H1 (cell line): ENCODE results near the gene BAZ2A. TPM values are rescaled to one million over a fixed set of nuclear protein-coding genes. Genes with fewer than 3 reads are reported as not detected.

ENCODE experiments used
- CTCF ChIA-PET: fragments of 300-600 bp; sonication (Branson Sonifier 250); formaldehyde crosslinking; loops from one replicate; lab custom pipeline; 2021; ENCODE audit not compliant: partially characterized antibody; lab: Charles Lee
- POLR2A ChIA-PET: fragments of 300-600 bp; sonication (Branson Sonifier 250); formaldehyde crosslinking; loops from one replicate; lab custom pipeline; 2021; ENCODE audit warnings: inconsistent platforms; ENCODE audit not compliant: partially characterized antibody; lab: Charles Lee
- DNase-seq, 2 experiments: peaks; one replicate each; pipeline versions ENCODE4 v3.0.0 to v3.0.0-alpha.2; 2010 to 2022; ENCODE audit warnings: low spot score in 2 of 2, low read depth in 1 of 2, mixed read lengths in 1 of 2
- FAIRE-seq: peaks from 2 replicates; lab custom pipeline; 2011; peaks lifted over from hg19 to GRCh38; lab: Jason Lieb, UNC
- H2AFZ ChIP-seq: 2 replicates; pipeline ENCODE4 v1.8.1; 2012; ENCODE audit warnings: low read length, inconsistent platforms
- H2AK5ac ChIP-seq: 2 replicates; pipeline ENCODE4 v1.6.1; 2013; ENCODE audit warnings: low read depth, low read length
- H2BK120ac ChIP-seq: replicated peaks from 2 replicates; pipeline ENCODE3; 2013; ENCODE audit warnings: low read depth, low read length, inconsistent platforms
- H2BK12ac ChIP-seq: 2 replicates; pipeline ENCODE4 v1.6.1; 2013; ENCODE audit warnings: low read depth, low read length
- H2BK15ac ChIP-seq: 2 replicates; pipeline ENCODE4 v1.6.1; 2013; ENCODE audit warnings: low read length
- H2BK20ac ChIP-seq: 2 replicates; pipeline ENCODE4 v1.6.1; 2013; ENCODE audit warnings: low read length
- H2BK5ac ChIP-seq: 2 replicates; pipeline ENCODE4 v1.6.1; 2013; ENCODE audit warnings: low read depth, low read length
- H3K14ac ChIP-seq: 2 replicates; pipeline ENCODE4 v1.6.1; 2013; ENCODE audit warnings: inconsistent platforms; ENCODE audit not compliant: insufficient read length
- H3K18ac ChIP-seq: 2 replicates; pipeline ENCODE4 v1.6.1; 2013; ENCODE audit warnings: low read length; ENCODE audit errors: extremely low read depth
- H3K23ac ChIP-seq: 2 replicates; pipeline ENCODE4 v1.6.1; 2013; ENCODE audit warnings: inconsistent platforms; ENCODE audit not compliant: insufficient read length
- H3K23me2 ChIP-seq: 2 replicates; pipeline ENCODE4 v1.6.1; 2013; ENCODE audit warnings: low read depth, low read length
- H3K27ac ChIP-seq: 2 replicates; pipeline ENCODE4 v1.6.1; 2011; ENCODE audit warnings: low read depth, low read length, inconsistent platforms
- H3K27me3 ChIP-seq, 4 experiments: replicated peaks in 1 of 4; 1 replicate in 1 of 4; 2 replicates in 3 of 4; pipeline versions ENCODE4 v1.6.1 to v1.8.1; 2011 to 2013; ENCODE audit warnings: low read length in 3 of 4, mild to moderate bottlenecking in 3 of 4, inconsistent platforms in 2 of 4, mixed read lengths in 2 of 4, moderate library complexity in 1 of 4; ENCODE audit not compliant: control insufficient read depth in 3 of 4, insufficient read depth in 3 of 4; ENCODE audit errors: extremely low read depth in 1 of 4
- H3K36me3 ChIP-seq, 4 experiments: 2 replicates each; pipeline versions ENCODE4 v1.6.1 to v1.8.1; 2011 to 2013; ENCODE audit warnings: mild to moderate bottlenecking in 4 of 4, low read length in 3 of 4, moderate library complexity in 2 of 4, control low read depth in 1 of 4, inconsistent platforms in 1 of 4; ENCODE audit not compliant: insufficient read depth in 4 of 4, control insufficient read depth in 2 of 4
- H3K4ac ChIP-seq: replicated peaks from 2 replicates; pipeline ENCODE3; 2013; ENCODE audit warnings: low read length, low read depth, mixed read lengths, inconsistent platforms; ENCODE audit not compliant: insufficient read length
- H3K4me1 ChIP-seq, 4 experiments: replicated peaks in 1 of 4; 1 replicate in 1 of 4; 2 replicates in 3 of 4; pipeline versions ENCODE4 v1.6.1 to v1.8.1; 2011 to 2013; ENCODE audit warnings: low read length in 3 of 4, inconsistent platforms in 2 of 4, mixed read lengths in 1 of 4; ENCODE audit not compliant: insufficient read depth in 4 of 4, control insufficient read depth in 3 of 4
- H3K4me2 ChIP-seq, 2 experiments: 2 replicates each; pipeline versions ENCODE4 v1.6.1 to v1.8.1; 2011 to 2013; ENCODE audit warnings: low read depth in 2 of 2, low read length in 2 of 2, control low read depth in 1 of 2, inconsistent platforms in 1 of 2, mild to moderate bottlenecking in 1 of 2; ENCODE audit not compliant: insufficient read depth in 1 of 2
- H3K4me3 ChIP-seq, 4 experiments: fragments of 200-600, 300-600 bp in 1 of 4; sonication (generic), shearing (Covaris generic), sonication (Bioruptor Twin) in 1 of 4; 2 replicates each; pipeline versions ENCODE4 v1.5.1 to v1.8.1; 2011 to 2016; ENCODE audit warnings: low read length in 4 of 4, low read depth in 3 of 4, control low read depth in 2 of 4, inconsistent platforms in 2 of 4, mild to moderate bottlenecking in 2 of 4, mixed read lengths in 1 of 4, moderate library complexity in 1 of 4; ENCODE audit not compliant: insufficient read depth in 2 of 4; ENCODE audit errors: extremely low read depth in 1 of 4
- H3K56ac ChIP-seq: replicated peaks from 2 replicates; pipeline ENCODE3; 2013; ENCODE audit warnings: low read depth, mild to moderate bottlenecking, mixed read lengths, low read length, inconsistent platforms; ENCODE audit not compliant: insufficient read length
- H3K79me1 ChIP-seq: 2 replicates; pipeline ENCODE4 v1.6.1; 2013; ENCODE audit warnings: low read depth, low read length, control low read depth
- H3K79me2 ChIP-seq, 2 experiments: 2 replicates each; pipeline versions ENCODE4 v1.6.1 to v1.8.1; 2012 to 2013; ENCODE audit warnings: low read length in 2 of 2, mild to moderate bottlenecking in 2 of 2, inconsistent platforms in 1 of 2; ENCODE audit not compliant: insufficient read depth in 2 of 2, control insufficient read depth in 1 of 2
- H3K9ac ChIP-seq, 4 experiments: replicated peaks in 1 of 4; 1 replicate in 1 of 4; 2 replicates in 3 of 4; pipeline versions ENCODE4 v1.6.1 to v1.8.1; 2011 to 2013; ENCODE audit warnings: low read depth in 3 of 4, low read length in 3 of 4, control low read depth in 2 of 4, mild to moderate bottlenecking in 2 of 4, moderate library complexity in 2 of 4, inconsistent platforms in 1 of 4; ENCODE audit errors: extremely low read depth in 1 of 4
- H3K9me3 ChIP-seq, 2 experiments: 2 replicates each; pipeline versions ENCODE4 v1.6.1 to v1.8.1; 2012 to 2013; ENCODE audit warnings: mild to moderate bottlenecking in 2 of 2, moderate library complexity in 2 of 2, control low read depth in 1 of 2, inconsistent platforms in 1 of 2, low read depth in 1 of 2, low read length in 1 of 2, mixed read lengths in 1 of 2; ENCODE audit not compliant: insufficient read depth in 2 of 2
- H4K20me1 ChIP-seq, 2 experiments: replicated peaks in 1 of 2; 2 replicates each; pipeline versions ENCODE3 to v1.8.1; 2011 to 2013; ENCODE audit warnings: inconsistent platforms in 2 of 2, low read length in 2 of 2, mild to moderate bottlenecking in 1 of 2; ENCODE audit not compliant: insufficient read depth in 2 of 2, control insufficient read depth in 1 of 2
- H4K5ac ChIP-seq: 2 replicates; pipeline ENCODE4 v1.6.1; 2013; ENCODE audit warnings: low read length, low read depth, mixed read lengths, inconsistent platforms; ENCODE audit not compliant: insufficient read length
- H4K8ac ChIP-seq: 2 replicates; pipeline ENCODE4 v1.8.0; 2013; ENCODE audit warnings: mild to moderate bottlenecking, moderate library complexity, low read length, inconsistent platforms; ENCODE audit not compliant: insufficient read depth; ENCODE audit errors: extremely low read depth
- H4K91ac ChIP-seq: replicated peaks from 2 replicates; pipeline ENCODE3; 2013; ENCODE audit warnings: low read length, mixed read lengths, inconsistent platforms; ENCODE audit not compliant: insufficient read length
- CBX5 ChIP-seq: fragments of 300-800, 300-1000 bp; sonication (generic); IDR thresholded peaks from 2 replicates; pipeline ENCODE4 v1.7.1; 2016; ENCODE audit warnings: antibody characterized with exemption, low read length, low read depth
- EZH2 ChIP-seq: fragments of 200-600 bp; sonication (generic); IDR thresholded peaks from 2 replicates; pipeline ENCODE4 v1.7.1; 2012; ENCODE audit warnings: low read depth, mild to moderate bottlenecking, moderate library complexity, low read length, inconsistent platforms; ENCODE audit not compliant: severe bottlenecking
- FOSL1 ChIP-seq: IDR thresholded peaks from 2 replicates; pipeline ENCODE4 v1.6.1; 2011; ENCODE audit warnings: mild to moderate bottlenecking, low read depth, low read length, moderate library complexity; ENCODE audit not compliant: insufficient read depth
- HDAC2 ChIP-seq, 2 experiments: fragments of 300-600 bp in 1 of 2; sonication (generic) in 1 of 2; IDR thresholded peaks; 2 replicates each; pipeline ENCODE4 v1.6.1; 2011 to 2012; ENCODE audit warnings: low read depth in 2 of 2, low read length in 2 of 2, mild to moderate bottlenecking in 2 of 2, moderate library complexity in 2 of 2, borderline replicate concordance in 1 of 2, inconsistent platforms in 1 of 2
- JUN ChIP-seq: IDR thresholded peaks from 2 replicates; pipeline ENCODE4 v1.6.1; 2011; ENCODE audit warnings: low read depth, mild to moderate bottlenecking, improper control_type of control experiment, low read length
- NANOG ChIP-seq: IDR thresholded peaks from 2 replicates; pipeline ENCODE4 v1.6.1; 2011; ENCODE audit warnings: low read length, low read depth, mild to moderate bottlenecking, inconsistent platforms; ENCODE audit not compliant: insufficient read depth, poor library complexity, severe bottlenecking
- POLR2AphosphoS5 ChIP-seq: IDR thresholded peaks from 2 replicates; pipeline ENCODE4 v1.6.1; 2011; ENCODE audit warnings: low read depth, low read length
- RAD21 ChIP-seq, 2 experiments: IDR thresholded peaks in 1 of 2; conservative IDR thresholded peaks in 1 of 2; 2 replicates each; pipeline ENCODE4 v1.6.1; 2011; ENCODE audit warnings: low read depth in 2 of 2, low read length in 2 of 2, improper control_type of control experiment in 1 of 2, inconsistent platforms in 1 of 2, mild to moderate bottlenecking in 1 of 2, moderate library complexity in 1 of 2
- SAP30 ChIP-seq: fragments of 300-600 bp; sonication (generic); IDR thresholded peaks from 2 replicates; pipeline ENCODE4 v1.7.1; 2012; ENCODE audit warnings: low read length, moderate library complexity, mild to moderate bottlenecking, inconsistent platforms; ENCODE audit not compliant: insufficient read depth, insufficient replicate concordance
- SP2 ChIP-seq: IDR thresholded peaks from 2 replicates; pipeline ENCODE4 v1.6.1; 2012; ENCODE audit warnings: mild to moderate bottlenecking, low read length, inconsistent platforms
- SRF ChIP-seq: IDR thresholded peaks from 2 replicates; pipeline ENCODE4 v1.6.1; 2011; ENCODE audit warnings: mild to moderate bottlenecking, low read depth, low read length, moderate library complexity
- TBP ChIP-seq: IDR thresholded peaks from 2 replicates; pipeline ENCODE4 v1.6.1; 2011; ENCODE audit warnings: low read depth, low read length, improper control_type of control experiment
- WGBS, 2 experiments: shearing (Covaris generic) in 1 of 2; methylation state at CpG; one replicate each; pipeline versions ENCODE4 v1.1.6 to v1.1.7; 2013 to 2015; ENCODE audit warnings: low lambda C conversion rate in 2 of 2, mixed read lengths in 2 of 2, inconsistent platforms in 1 of 2, low coverage in 1 of 2, missing lambda C conversion rate in 1 of 2; ENCODE audit not compliant: insufficient replicate concordance in 2 of 2, insufficient coverage in 1 of 2, insufficient read length in 1 of 2; ENCODE audit errors: extremely low coverage in 1 of 2, missing lambda C conversion rate in 1 of 2; 5-methylcytosine and 5-hydroxymethylcytosine counted together
- polyA plus RNA-seq, 7 experiments: library from polyadenylated mRNA; depleted of rRNA in 3 of 7; stranded (reverse) in 5 of 7; unstranded in 2 of 7; fragments of >200 nt in 5 of 7; fragments of 200-250 nt in 2 of 7; gene quantifications; 1 replicate in 5 of 7; 2 replicates in 1 of 7; 4 replicates in 1 of 7; pipeline versions ENCODE4 v1.2.1 to v1.2.3, GENCODE V29; 2011 to 2013; ENCODE audit warnings: missing spikeins in 2 of 7, mixed read lengths in 2 of 7
- total RNA-seq: library from RNA; stranded (reverse); fragmentation: NEBNext Ultra II Directional; extraction: Animal tissue kit (Norgen Biotek cat#: 25700); gene quantifications from 2 replicates; pipeline ENCODE4 v1.2.1, GENCODE V29; 2021
- TF ChIP-seq, protein P1 (sequence below): IDR thresholded peaks from 2 replicates; pipeline ENCODE4 v1.6.1; 2012; ENCODE audit warnings: inconsistent platforms

BAZ2A gene
- total and polyA plus RNA-seq, 2 of the 8 experiments (the other 6 are each of a cell fraction or from before 2014, with no cell fraction given): 52.0 to 110 TPM

DNA sequence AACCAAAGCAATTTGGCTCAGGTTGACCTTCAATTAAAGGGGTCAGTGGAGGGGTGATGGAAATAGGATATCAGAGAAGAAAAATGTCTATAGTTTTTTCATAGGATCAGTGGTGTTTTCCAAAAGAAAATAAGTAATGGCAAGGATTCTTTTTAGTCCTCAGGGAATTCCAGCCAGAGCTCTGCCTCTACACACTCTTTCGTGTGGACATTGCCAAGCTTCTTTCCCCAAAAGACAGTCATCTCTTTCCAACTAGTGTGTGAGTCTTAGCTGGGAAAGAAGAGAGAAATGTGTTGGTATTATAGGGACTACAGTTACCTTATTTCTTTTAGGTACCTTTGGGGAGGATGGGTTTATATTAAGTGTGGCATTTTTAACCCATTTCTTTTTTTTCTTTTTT, 62.0 kb downstream of the BAZ2A start:
- DNase-seq (no peak), FAIRE-seq (no peak)
- ChIA-PET CTCF (interaction anchor here (1.3 to 6.2 kb wide), 5 partner anchors 9 to 54 kb away, joined by 4 to 61 read pairs (median 11); no protein-coding TSS in a partner anchor), POLR2A (interaction anchor here (0.9 to 1.1 kb wide), 2 partner anchors 10 to 253 kb away, joined by 4 to 5 read pairs; partner anchors contain the start of gene CNPY2)
- Histone ChIP-seq H4K5ac (no peak overlapping the region), H2BK120ac (no peak overlapping the region), H3K18ac (no peak overlapping the region), H3K79me2 (no peaks in the 10 kb centered on the region), H4K8ac (no peak overlapping the region), H3K79me1 (no peaks in the 10 kb centered on the region), H3K23ac (no peak overlapping the region), H2BK20ac (no peak overlapping the region), H3K4me2 (no peak overlapping the region), H2BK15ac (no peak overlapping the region), H3K36me3 (peaks cover 0 to 2% (median 0%) of the 10 kb centered on the region in 4 experiments; a peak in 1 of 8 replicates), H2AK5ac (no peak overlapping the region), H3K9me3 (no peaks in the 10 kb centered on the region), H3K4ac (no peak overlapping the region), H3K4me3 (no peak overlapping the region), H4K91ac (no peak overlapping the region), H3K14ac (no peak overlapping the region), H4K20me1 (no peaks in the 10 kb centered on the region), H3K27me3 (no peaks in the 10 kb centered on the region), H2BK5ac (no peak overlapping the region), H3K27ac (no peak overlapping the region), H2AFZ (no peak overlapping the region), H3K56ac (no peak overlapping the region), H3K9ac (no peak overlapping the region), H3K23me2 (no peaks in the 10 kb centered on the region), H2BK12ac (no peak overlapping the region), H3K4me1 (peaks cover 0 to 4% (median 2%) of the 10 kb centered on the region in 4 experiments; a peak in 4 of 7 replicates)
- 75% methylated on average over 1 of the region's 1 CpG; no CpG with 5 or more reads in 1 of the 2 experiments for WGBS, 2 experiments
- TF ChIP-seq FOSL1 (no peak), TBP (no peak), SAP30 (no peak), EZH2 (no peak), POLR2AphosphoS5 (no peak), SRF (no peak), SP2 (no peak), CBX5 (no peak), RAD21 (IDR thresholded peaks at IDR 0.05 in 1 of 2, conservative IDR thresholded peaks at IDR 0.05 in 1 of 2; ENCODE audit: low read depth in 2 of 2, low read length in 2 of 2) (no peak), HDAC2 (IDR thresholded peaks at IDR 0.05; ENCODE audit: borderline replicate concordance in 1 of 2, low read depth in 2 of 2, low read length in 2 of 2) (no peak), NANOG (no peak), JUN (no peak)
- TF ChIP-seq, protein P1, sequence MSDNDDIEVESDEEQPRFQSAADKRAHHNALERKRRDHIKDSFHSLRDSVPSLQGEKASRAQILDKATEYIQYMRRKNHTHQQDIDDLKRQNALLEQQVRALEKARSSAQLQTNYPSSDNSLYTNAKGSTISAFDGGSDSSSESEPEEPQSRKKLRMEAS: no peak
